GM12874 (cell line): ENCODE data around the gene CLDN1.

Experiments
- TF ChIP-seq, protein P1 (sequence below): IDR thresholded peaks from 2 replicates; pipeline ENCODE4 v1.5.1; 2011; ENCODE audit warnings: low read depth, mild to moderate bottlenecking, control low read depth, low read length, moderate library complexity; ENCODE audit not compliant: insufficient read depth

CLDN1 gene

DNA sequence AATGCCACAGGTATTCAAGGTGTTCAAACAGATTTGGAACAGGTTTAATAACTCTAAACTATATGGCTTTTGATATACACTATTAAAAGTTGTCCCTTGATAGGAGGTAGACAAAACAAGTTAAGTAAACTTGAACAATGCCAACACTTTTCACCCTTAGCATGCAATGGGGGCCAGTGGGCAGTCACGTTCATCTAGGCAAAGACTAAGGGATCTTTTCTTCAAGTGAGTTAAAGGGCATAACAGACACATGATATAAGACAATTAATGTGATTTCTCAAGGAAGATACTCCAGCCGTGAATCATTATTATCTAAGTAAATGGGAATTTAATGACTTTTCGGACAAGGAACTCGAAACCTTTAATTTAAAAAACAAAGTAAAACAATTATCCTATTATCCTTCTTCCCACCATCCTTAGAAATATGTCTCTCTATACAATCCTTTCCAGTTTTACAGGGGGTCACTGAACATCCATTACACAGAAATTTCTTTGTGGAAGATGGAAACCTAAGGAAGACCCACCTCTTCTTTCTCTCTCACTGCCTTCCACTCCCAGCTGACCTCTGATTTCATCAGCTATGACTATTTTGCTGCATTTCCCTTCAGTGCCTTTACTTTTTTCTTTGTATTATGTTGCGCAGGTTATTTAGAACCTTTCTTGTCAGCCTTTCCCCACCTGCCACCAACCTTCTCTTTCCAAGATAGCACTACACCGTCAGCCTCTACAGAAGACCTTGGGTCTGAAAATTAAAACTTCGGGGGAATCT is 1.5 kb downstream of the CLDN1 start:
- TF ChIP-seq, protein P1, sequence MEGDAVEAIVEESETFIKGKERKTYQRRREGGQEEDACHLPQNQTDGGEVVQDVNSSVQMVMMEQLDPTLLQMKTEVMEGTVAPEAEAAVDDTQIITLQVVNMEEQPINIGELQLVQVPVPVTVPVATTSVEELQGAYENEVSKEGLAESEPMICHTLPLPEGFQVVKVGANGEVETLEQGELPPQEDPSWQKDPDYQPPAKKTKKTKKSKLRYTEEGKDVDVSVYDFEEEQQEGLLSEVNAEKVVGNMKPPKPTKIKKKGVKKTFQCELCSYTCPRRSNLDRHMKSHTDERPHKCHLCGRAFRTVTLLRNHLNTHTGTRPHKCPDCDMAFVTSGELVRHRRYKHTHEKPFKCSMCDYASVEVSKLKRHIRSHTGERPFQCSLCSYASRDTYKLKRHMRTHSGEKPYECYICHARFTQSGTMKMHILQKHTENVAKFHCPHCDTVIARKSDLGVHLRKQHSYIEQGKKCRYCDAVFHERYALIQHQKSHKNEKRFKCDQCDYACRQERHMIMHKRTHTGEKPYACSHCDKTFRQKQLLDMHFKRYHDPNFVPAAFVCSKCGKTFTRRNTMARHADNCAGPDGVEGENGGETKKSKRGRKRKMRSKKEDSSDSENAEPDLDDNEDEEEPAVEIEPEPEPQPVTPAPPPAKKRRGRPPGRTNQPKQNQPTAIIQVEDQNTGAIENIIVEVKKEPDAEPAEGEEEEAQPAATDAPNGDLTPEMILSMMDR, result no peak

DNA sequence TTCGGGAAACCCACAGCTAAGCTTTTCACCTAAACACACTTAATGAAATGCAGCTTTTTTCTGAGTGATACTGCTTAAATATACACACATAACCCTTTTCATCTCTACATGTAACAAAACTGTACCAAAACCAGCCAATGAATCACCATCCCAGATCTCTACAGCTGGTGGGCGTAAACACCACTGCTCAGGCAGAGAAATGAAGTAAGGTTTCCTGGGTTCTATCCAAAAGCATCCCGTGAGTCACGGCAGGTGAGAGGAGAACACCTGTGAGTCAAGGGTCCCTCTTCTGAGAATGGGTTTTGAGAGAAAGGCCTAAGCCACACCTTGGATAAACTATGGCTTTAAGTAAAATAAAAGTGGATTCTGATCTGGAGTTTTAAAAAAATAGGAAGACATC is 2.6 kb downstream of the CLDN1 start:
- TF ChIP-seq, protein P1, result no peak

DNA sequence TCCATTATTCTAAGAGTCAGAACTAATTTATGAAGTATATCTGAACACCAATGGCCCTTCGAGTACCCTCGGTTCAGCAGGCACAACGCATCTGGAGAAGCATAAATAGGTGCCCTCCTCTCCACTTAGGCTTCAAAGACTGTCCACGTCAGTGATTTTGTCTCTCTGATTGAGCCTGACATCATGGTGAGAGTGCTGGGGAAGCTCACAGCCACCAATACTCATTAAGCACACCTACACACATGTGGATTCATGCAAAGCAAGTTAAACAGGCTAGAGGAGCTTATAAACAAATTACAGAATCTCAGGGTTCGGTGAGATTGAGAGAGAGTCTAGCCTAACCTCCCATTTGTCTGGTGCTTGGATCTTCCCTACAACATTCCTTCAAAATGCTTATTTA is 3.6 kb downstream of the CLDN1 start:
- TF ChIP-seq, protein P1, result no peak

DNA sequence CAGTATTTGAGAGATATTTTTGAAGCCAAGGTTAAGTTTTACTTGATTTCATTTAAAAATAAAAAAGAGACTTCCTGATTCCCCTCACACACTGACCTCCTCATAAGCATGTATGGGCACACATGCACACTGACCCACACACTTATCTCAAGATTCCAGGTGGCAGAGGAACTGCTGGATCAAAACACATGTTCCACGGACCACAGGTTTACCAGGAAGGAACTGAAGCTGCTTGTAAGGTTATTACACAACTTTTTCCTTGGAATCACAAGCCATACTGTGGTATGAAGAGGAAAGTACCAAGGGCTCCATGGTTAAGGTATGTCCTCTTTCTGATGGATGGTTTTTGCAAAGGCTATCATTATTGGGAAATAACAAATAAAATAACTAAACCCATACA is 7.5 kb downstream of the CLDN1 start:
- TF ChIP-seq, protein P1, result no peak

DNA sequence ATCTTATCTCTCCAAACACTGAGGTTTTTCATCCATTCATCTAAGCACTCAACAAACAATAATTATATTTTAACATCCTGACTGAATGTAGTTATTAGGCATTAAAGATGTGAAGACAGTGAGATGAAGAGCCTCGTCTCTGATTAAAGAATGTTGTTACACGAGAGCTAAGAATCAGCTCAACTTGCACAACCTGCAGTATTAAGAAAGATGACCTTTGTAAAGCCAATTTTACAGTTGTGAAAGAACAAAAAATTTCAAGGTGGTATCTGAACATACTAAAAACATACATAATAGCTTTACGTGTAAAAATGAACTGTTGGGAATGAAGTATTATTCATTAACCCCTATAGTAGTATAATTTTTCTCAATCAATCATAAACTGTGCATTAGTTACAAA is 12.8 kb downstream of the CLDN1 start:
- TF ChIP-seq, protein P1, result no peak

DNA sequence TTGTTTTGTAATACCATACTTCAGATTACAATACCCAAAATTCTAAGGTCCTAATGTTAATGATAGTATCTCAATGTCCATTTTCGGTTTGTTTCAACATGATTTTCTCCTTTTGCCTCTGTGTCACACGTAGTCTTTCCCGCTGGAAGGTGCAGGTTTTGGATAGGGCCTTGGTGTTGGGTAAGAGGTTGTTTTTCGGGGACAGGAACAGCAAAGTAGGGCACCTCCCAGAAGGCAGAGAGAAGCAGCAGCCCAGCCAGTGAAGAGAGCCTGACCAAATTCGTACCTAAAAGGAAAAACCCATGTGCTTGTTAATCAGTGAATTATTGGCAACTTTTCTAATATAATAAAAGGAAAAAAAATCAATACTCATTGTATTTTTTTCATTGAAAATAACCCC is 14.1 kb downstream of the CLDN1 start:
- TF ChIP-seq, protein P1, result no peak

DNA sequence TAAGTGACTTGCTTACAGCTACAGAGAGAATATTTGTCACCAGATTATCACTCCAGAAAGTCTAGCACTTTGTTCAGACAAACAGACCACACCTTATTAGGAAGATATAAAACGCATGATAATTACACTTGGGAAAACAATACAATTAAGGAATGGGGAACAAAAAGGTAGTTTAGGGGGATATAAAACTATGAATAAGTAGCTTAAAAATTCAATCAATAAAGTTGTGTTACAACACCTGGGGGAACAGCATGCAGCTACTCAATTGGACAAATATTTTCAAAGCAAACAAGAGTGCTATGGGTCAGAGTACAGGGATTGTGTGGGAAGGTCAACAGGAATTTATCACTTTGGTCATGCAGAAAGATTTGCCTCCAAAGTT is 15.1 kb downstream of the CLDN1 start:
- TF ChIP-seq, protein P1, result no peak
